Left hindlimb (tissue), 1 donor: ENCODE results near the gene AMZ2.
"Not testable (repeated sequence)": the region's sequence is repeated elsewhere in the genome, so short reads cannot be mapped to it uniquely, and the experiment has no call there.

Experiments used
- DNase-seq: peaks from one replicate; pipeline ENCODE4 v3.0.0-alpha.2; 2018

Gene AMZ2

DNA sequence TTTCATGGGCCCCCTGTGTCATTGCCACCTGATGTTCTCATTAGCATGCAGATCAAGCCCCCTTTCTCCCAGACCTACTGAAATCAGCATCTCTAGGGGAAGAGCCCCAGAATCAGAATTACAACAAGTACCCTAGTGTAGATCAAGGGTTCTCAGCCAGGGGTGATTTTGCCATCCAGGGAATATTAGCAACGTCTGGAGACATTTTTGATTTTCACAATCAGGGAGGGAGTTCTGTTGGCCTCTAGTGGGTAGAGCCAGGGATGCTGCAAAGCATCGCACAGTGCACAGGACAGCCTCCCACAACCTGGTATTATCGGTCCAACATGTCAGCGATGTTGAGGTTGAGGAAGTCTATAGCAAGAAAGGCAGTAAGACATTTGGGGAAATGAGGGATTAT, 7.3 kb downstream of the AMZ2 start:
- no peak for DNase-seq

DNA sequence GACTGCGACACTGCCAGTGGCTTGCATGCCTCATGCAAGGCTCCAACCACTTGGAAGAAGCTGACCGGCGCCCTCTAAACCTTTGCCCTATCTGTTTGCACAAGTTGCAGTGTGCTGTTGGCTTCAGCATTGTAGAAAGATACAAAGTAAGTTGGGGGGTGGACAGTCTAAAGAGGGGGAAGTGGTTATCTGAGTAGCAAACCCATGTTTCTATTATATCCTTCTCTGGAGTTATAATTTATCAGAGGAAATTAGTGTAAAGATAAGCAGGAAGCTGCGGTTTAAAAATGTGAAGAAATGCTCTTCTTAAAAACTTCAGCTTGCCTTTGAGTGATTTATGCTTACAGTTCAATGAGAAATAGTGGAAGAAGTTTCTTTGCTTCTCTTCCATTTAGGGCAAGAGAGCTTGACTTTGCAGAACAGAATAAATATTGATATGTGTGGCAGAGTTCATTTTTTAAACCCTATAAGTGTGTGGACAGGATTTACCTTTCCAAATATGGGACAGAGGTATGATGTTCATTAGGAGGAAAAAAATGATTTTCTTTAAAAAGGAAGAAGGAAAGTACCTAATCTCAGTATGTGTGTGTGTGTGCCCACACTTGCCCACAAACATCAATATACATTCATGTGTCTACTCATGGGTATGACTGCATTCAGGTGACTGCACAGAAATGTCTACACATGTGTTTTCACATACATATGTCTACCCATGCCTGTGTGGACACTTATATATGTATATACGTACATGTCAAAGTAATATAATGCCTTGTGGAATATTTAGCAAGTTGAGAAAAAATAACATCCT, 8.1 kb downstream of the AMZ2 start:
- no peak for DNase-seq

DNA sequence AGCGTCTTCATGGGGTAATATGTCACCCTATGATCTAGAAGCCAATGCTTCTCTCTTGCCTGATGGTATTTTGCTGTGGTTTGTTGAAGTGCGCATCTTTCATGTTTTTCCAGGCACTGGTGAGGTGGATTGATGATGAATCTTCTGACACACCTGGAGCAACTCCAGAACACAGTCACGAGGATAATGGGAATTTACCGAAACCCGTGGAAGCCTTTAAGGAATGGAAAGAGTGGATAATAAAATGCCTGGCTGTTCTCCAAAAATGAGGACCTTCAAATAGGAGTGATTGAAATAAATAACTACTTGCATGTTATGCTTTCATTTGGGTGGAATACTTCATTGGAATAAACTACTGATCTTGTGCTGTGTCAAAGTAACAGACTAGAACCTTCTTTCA, 8.9 kb downstream of the AMZ2 start:
- DNase-seq, result not testable (repeated sequence)

DNA sequence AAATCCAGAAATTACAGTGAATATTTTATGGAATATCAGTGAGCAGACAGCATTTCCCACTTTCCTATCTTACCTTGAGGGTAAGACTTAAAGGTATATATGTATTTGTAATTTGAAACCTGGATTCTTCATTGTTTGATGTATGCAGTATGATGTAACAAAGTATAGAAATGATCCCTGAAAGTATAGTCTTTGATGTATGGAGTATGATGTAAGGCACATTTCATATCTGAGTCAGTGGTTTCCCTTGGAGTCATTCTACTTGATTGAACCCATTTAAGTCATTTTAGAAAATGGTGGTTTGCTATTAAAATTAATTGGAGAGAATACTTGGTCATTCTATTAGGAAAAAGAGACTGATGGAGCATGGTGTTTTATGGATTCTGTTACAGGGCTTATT, 10.1 kb downstream of the AMZ2 start:
- no peak for DNase-seq

DNA sequence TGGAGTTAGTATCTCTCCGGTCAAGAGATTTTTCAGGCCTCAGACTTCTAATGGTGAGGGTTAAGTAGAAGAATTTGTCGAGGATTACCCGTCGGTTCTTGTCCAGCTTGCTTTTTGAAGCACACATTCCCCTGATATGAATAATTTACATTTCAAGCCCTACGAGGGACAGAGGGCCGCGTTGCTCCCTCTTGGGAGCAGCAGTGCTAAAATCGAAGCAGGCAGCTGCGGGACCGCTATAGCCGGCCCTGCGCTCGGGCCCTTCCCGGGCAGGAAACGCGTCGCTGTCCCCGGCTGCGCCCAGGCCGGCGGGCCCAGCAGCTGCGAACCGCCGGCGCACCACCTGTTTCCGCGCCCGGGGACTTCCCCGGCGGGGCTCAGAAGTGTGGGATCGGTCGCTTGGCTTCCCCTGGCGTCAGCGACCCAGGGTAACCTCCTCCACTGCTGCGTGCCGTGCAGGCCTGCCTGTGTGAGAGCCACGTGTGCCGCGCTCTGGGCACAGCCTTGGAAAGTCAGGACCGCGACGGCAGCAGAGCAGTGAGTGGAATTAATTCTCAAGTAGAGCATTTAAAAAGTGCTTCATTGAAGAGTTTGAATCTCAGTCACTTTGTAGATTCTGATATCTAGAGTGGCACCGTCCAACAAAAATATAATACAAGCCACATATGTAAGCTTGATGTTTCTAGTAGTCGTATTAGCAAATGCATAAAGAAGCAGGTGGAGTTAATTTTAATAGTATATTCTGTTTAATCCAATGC, 11.2 kb downstream of the AMZ2 start:
- DNase-seq, result peak; percentile 65

DNA sequence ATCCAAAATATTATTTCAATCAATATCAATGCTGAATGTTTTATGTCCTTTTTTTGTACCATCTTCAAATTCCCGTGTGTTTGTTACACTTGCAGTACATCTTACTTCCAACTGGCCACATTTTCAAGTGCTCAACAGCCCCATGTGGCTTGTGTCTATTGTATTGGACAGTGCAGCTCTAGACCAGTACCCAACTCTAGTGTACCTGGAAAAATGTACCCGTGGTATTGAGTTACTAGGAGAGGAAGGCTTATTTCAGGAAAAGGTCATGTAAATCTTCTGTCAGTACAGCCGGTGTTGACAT, 11.8 kb downstream of the AMZ2 start:
- not testable (repeated sequence) for DNase-seq

- DNase-seq, result no peak
Measured at GRCh38 chr17:68260051-68260762, 12.4 kb downstream of the AMZ2 start.

- DNase-seq, result not testable (repeated sequence)
Measured at GRCh38 chr17:68262467-68262866, 14.6 kb downstream of the AMZ2 start.

- not testable (repeated sequence) for DNase-seq
Measured at GRCh38 chr17:68263101-68263681, 15.3 kb downstream of the AMZ2 start.

DNA sequence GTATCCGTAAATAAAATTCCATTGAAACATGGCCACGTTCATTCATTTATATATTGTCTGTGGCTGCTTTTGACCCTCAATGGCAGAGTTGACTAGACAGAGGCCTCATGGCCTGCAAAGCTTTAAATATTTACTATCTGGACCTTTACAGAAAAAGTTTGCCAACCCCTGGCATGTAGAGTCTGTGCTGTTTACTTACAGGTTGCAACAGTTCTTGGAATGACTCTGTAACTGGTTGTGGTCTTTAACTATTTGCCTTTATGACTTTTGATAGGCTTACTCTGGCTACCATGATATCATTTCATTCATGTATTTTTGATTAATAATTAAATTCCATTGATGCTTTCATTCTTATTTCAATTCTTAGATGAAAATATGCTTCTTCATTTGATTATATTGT, 18.0 kb downstream of the AMZ2 start:
- not testable (repeated sequence) for DNase-seq

DNA sequence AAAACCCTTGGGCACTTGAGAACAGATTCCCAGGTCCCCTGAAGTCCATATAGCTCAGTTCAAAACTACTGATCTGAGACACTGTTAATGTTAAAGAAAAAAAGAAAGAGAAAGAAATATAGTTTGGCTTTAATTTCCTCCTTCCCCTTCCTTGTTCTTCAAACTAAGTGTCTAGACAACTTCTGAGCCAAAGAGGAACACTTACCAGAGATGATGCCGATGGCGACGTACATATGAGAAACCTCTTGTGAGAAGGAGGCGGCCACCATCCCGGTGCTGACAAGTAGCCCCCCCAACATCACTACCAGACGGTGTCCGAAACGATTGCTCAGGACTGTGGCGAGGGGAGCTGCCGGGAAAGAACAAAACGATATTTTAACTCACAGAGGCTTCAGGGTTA, 25.9 kb downstream of the AMZ2 start:
- no peak for DNase-seq

GRCh38 chr17:68276339-68276738, 28.5 kb downstream of the AMZ2 start:
- not testable (repeated sequence) for DNase-seq

DNA sequence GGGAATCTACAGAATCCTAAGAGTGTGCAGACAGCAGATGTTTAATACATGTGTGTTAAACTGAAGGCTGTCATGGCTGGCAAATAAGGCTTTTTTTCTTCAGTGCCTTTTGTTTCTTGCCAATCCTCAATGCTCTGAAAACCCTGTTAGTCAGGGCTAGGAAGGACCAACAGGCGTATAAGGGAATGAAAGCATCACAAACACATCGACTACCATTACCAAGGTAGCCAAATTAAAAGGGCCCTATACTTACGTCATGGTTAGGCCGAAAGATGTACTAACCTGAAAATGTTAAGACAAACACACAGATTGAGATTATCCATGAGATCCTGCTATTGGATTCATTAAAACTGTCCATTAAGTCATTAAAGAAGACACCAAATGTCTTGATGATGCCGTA, 30.0 kb downstream of the AMZ2 start:
- no peak for DNase-seq

DNA sequence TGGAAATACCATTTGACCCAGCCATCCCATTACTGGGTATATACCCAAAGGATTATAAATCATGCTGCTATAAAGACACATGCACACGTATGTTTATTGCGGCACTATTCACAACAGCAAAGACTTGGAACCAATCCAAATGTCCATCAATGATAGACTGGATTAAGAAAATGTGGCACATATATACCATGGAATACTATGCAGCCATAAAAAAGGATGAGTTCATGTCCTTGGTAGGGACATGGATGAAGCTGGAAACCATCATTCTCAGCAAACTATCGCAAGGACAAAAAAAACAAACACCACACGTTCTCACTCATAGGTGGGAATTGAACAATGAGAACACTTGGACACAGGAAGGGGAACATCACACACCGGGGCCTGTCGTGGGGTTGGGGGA, 34.1 kb downstream of the AMZ2 start:
- not testable (repeated sequence) for DNase-seq

GRCh38 chr17:68288375-68288774, 40.5 kb downstream of the AMZ2 start:
- DNase-seq, result no peak

- DNase-seq, result no peak
Measured at GRCh38 chr17:68288804-68289203, 41.0 kb downstream of the AMZ2 start.

DNA sequence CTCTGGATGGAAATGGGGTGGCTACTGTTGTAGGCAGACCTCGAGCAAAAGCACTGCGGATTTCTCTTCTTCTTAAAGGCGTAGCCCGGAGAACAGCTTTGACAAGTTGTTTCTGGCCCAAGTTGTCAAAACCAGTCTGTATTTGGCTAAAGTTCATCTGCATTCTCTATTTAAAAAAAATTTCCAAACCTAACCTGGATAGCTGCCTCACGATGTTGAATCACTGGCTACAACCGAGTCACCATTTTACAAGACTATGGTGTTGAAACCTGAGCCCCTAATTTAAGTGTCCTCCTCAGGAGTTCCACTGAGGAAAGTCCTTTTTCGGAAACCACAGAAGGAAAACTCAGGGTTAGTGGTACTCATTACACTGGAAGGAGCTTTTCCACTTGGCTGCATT, 41.6 kb downstream of the AMZ2 start:
- no peak for DNase-seq

DNA sequence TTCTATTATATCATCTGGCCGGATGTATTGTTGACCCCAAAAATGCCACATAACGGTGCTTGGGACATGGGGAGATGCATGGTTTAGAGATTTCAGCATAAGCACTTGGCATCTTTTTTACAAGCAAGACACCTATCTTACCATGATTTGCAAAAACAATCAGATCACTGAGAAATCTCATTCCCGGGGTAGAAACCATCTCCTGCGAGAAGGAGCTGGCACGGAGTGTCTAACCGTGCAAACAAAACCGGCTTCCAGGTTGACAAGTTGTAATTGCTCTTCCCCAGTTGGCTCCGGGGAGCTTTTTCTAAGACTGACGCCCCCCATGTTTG, 42.1 kb downstream of the AMZ2 start:
- no peak for DNase-seq

GRCh38 chr17:68290268-68290954, 42.6 kb downstream of the AMZ2 start:
- no peak for DNase-seq

DNA sequence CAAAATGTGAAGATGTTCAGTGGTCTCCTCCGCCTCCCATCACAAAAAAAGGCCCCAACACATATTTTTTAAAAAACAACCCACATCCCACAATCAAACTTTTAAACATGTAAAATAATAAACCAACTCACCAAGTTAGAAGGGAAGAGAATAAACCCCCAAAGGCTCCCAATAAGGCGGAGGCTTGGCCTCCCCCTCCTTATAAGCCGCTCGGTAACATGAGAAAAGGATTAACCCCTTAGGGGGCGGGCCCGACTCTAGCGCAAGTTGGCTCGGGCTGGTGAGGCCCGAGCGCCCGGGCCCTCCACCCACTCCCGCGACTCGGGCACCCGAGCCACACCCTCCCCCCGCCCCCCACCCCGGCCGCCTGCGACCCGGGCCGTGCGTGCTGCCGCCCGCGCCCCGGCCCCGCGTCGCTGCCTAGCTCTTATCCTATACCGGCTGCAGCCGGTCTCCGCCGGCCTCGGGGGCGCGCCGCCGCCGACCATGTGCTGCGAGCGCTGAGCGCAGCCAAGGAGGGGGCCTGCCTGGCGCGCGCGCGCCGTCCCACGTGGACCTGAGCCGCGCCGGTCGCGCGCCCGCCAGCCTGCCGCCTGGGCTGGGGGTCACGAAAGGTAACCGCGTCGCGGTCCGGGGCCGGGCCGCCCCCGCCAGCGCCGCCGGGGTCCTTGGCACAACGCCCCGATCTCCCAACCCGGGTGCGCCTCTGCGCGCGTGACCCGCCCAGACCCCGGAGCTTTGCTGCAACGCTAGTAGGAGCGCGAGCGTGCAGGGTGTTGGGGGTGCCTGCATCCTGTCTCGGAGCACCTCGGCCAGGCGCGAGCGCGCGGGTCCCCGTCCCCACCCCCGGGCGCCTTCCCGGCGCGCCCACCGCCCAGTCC, 43.4 kb downstream of the AMZ2 start, which contains the start of the genes ARSG and SLC16A6:
ARSG (plus strand) TSS at position 541 of the 881 bp plus-strand sequence. CDS start 15,999 bp downstream, outside the sequence.
SLC16A6 (minus strand) TSS at position 173 of the 881 bp plus-strand sequence. CDS start 12,807 bp downstream, outside the sequence.
- DNase-seq, result peak; percentile 78
